Fibroblast of pulmonary artery (primary cell): Measurements from ENCODE around the gene TOR4A.

Experiments used
- DNase-seq: peaks from one replicate; pipeline ENCODE4 v3.0.0-alpha.2; 2010; ENCODE audit warnings: low read depth
- H3K4me3 ChIP-seq: replicated peaks from 2 replicates; pipeline ENCODE4 v1.5.1; 2011; ENCODE audit warnings: low read depth, mild to moderate bottlenecking, control low read depth, low read length, moderate library complexity
- TF ChIP-seq, protein P1 (sequence below): IDR thresholded peaks from 2 replicates; pipeline ENCODE4 v1.5.1; 2011; ENCODE audit warnings: mild to moderate bottlenecking, control low read depth, low read length, inconsistent platforms; ENCODE audit errors: missing control alignments

TOR4A gene

GRCh38 chr9:137272241-137273094, 5.1 kb upstream of the TOR4A start:
- TF ChIP-seq, protein P1, sequence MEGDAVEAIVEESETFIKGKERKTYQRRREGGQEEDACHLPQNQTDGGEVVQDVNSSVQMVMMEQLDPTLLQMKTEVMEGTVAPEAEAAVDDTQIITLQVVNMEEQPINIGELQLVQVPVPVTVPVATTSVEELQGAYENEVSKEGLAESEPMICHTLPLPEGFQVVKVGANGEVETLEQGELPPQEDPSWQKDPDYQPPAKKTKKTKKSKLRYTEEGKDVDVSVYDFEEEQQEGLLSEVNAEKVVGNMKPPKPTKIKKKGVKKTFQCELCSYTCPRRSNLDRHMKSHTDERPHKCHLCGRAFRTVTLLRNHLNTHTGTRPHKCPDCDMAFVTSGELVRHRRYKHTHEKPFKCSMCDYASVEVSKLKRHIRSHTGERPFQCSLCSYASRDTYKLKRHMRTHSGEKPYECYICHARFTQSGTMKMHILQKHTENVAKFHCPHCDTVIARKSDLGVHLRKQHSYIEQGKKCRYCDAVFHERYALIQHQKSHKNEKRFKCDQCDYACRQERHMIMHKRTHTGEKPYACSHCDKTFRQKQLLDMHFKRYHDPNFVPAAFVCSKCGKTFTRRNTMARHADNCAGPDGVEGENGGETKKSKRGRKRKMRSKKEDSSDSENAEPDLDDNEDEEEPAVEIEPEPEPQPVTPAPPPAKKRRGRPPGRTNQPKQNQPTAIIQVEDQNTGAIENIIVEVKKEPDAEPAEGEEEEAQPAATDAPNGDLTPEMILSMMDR = no peak
- DNase-seq = no peak
- H3K4me3 ChIP-seq = no peak overlapping the region

DNA sequence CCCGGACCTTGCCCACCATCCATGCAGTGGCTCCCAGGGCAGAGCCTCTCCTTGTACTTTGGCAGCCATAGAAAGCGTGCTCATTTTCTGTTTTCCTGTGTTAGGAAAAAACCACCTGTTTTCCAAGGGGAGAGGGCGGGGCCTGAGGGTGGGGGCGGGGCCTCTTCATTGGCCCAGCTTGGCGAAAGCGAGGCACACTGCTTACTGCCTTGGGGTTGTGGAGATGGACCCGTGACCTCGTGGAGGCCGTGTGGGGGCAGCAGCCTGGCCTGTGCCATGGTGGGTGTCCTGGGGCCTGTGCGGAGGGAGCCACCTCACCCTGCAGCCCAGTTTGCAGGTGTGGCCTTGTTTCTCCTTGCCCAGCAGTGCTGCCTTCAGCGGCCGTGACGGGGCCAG, 4.4 kb upstream of the TOR4A start:
- TF ChIP-seq, protein P1 = no peak
- no peak overlapping the region for H3K4me3 ChIP-seq
- DNase-seq = no peak

- no peak for DNase-seq
These were observed 3.8 kb upstream of the TOR4A start for GRCh38 chr9:137273611-137274320.

DNA sequence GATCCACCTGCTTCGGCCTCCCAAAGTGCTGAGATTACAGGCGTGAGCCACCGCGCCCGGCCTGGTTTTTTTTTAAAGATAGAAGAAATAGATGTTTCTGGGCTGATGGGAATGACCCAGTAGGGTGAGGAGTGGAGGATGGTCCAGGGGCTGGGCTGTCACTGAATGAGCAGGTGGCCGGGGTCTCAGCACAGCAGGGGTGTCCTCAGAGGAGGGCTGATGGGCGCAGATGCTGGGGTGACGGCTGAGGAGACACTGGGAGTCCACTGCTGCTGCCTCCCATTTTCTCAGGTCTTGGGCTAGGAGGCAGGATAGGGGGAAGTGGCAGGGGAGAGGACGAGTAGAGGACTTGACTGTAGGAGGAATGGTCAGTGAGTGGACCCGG, 2.3 kb upstream of the TOR4A start:
- TF ChIP-seq, protein P1 = no peak
- H3K4me3 ChIP-seq = no peak overlapping the region
- no peak for DNase-seq

More at GRCh38 chr9:137273611-137274320, 3.8 kb upstream of the TOR4A start:
- H3K4me3 ChIP-seq = no peak overlapping the region
- TF ChIP-seq, protein P1 = no peak

GRCh38 chr9:137275588-137276472, 1.7 kb upstream of the TOR4A start:
- H3K4me3 ChIP-seq = no peak overlapping the region
- DNase-seq = no peak
- TF ChIP-seq, protein P1 = no peak

GRCh38 chr9:137276473-137277328, 825 bp upstream of the TOR4A start:
- peak; percentile 84 for DNase-seq
- TF ChIP-seq, protein P1 = no peak
- H3K4me3 ChIP-seq = peak overlapping the region; percentile 72
